ENCODE measurements around the gene ERF. TPM values are rescaled to one million over a fixed set of nuclear protein-coding genes. Genes with fewer than 3 reads are reported as not detected.

ERF gene
- total RNA-seq, 1 experiment from 2014 or later: 79.1 TPM

DNA sequence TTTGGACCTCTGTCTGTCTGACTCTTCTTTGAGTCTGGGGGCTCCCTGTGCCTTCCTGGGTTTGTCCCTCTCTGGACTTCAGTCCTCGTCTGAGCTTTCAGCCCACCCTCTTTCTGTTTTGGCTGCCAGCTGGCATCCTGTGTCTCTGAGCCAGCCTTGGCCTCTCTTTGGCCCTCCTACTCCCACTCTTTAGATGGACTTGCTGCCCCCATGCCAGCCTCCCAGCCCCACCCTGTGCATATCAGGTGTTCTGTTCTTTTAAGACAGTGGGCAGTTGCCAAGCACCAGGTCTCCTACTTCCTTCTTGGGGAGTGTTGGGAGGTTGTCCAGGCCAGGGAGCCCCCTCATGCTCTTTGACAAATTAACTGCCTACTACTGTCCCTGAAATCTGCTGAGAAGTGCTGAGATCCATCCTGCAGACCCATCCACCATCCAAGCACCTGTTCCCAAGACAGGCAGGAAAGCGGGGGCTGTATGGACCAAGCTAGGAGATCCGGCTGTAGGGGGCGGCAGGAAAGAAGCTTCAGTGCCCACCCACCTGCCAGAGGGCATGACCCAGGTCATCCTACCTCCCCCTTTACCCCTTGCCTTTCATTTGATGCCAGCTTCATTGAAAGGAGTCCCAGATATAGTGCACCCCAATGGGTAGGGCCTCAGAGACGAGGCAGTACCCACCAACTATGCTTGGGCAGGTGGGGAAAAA lies 23.7 kb upstream of the ERF start:
- Histone ChIP-seq H2AFZ (no peak overlapping the region), H3K4me3 (no peak overlapping the region), H3K36me3 (ENCODE audit: low read depth) (no peaks in the 10 kb centered on the region; the same call in 1 of the 2 replicates), H3K4me1 (replicated peaks; ENCODE audit: insufficient read depth) (peaks cover 35% of the 10 kb centered on the region), H3K4me2 (no peak overlapping the region), H3K9me3 (ENCODE audit: insufficient read depth, low read depth) (no peaks in the 10 kb centered on the region), H3K79me2 (ENCODE audit: low read depth) (no peaks in the 10 kb centered on the region), H3K27ac (no peak overlapping the region), H4K20me1 (ENCODE audit: insufficient read depth) (peaks cover 3% of the 10 kb centered on the region; the same call in 1 of the 2 replicates), H3F3A (ENCODE audit: insufficient read depth, low read depth) (peaks cover 33% of the 10 kb centered on the region; the same call in 1 of the 2 replicates), H3K27me3 (ENCODE audit: insufficient read depth, low read depth) (no peaks in the 10 kb centered on the region), H3K9me2 (ENCODE audit: insufficient read depth) (no peaks in the 10 kb centered on the region)
- POLR2A ChIA-PET (ENCODE audit: unreplicated experiment): no interaction called here
- CTCF ChIA-PET: interaction anchor here (1.6 kb wide), 1 partner anchor 32 kb away, joined by 7 read pairs; no protein-coding TSS in a partner anchor
- intact Hi-C loops (cut with micrococcal nuclease; ENCODE audit: unreplicated experiment): no loop called here
- BruUV-seq (replicated peaks): no TSS peak
- no peak for DNase-seq
- TF ChIP-seq EZH2 (IDR thresholded peaks at IDR 0.05; ENCODE audit: low read depth): no peak
- TF ChIP-seq, protein P1, sequence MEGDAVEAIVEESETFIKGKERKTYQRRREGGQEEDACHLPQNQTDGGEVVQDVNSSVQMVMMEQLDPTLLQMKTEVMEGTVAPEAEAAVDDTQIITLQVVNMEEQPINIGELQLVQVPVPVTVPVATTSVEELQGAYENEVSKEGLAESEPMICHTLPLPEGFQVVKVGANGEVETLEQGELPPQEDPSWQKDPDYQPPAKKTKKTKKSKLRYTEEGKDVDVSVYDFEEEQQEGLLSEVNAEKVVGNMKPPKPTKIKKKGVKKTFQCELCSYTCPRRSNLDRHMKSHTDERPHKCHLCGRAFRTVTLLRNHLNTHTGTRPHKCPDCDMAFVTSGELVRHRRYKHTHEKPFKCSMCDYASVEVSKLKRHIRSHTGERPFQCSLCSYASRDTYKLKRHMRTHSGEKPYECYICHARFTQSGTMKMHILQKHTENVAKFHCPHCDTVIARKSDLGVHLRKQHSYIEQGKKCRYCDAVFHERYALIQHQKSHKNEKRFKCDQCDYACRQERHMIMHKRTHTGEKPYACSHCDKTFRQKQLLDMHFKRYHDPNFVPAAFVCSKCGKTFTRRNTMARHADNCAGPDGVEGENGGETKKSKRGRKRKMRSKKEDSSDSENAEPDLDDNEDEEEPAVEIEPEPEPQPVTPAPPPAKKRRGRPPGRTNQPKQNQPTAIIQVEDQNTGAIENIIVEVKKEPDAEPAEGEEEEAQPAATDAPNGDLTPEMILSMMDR (conservative IDR thresholded peaks at IDR 0.05): no peak

DNA sequence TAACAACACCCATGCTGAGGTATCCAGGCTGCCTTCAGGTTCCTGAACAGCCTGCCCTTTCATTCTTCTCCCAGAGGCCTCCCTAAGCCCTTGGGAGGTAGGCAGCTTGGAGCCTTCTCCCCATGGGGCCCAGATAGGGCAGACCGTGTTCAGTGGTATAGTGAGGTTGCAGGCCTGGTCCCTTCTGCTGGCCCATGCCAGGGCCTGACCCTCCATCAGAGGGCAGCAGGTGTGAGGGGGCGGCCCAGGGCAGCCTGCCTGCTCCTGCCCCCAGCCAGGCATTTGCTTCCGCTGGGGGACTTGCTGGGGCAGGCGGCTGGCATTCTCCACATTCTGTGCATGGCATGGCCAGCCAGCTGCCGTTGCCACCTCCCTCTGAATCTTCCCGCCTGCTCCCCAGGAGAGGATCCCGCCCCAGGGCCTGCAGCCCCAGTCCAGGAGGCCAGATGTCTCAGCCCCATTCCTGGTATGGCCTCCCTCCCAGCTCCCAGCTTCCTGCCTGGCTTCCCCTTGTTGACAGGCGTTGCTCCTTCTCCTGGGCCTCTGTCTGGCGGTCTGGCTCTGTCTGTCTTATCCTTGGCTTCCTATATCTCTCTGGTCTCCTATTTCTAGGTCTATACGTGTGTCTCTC lies 23.0 kb upstream of the ERF start:
- H3K4me2 ChIP-seq: no peak overlapping the region
- no peaks in the 10 kb centered on the region for H3K9me3 ChIP-seq (ENCODE audit: insufficient read depth, low read depth)
- H3K4me3 ChIP-seq: no peak overlapping the region
- BruUV-seq (replicated peaks): no TSS peak
- H3K36me3 ChIP-seq (ENCODE audit: low read depth): no peaks in the 10 kb centered on the region; the same call in 1 of the 2 replicates
- ChIA-PET POLR2A (ENCODE audit: unreplicated experiment) (interaction anchor here (0.6 kb wide), 1 partner anchor 12 kb away, joined by 4 read pairs; no protein-coding TSS in a partner anchor), CTCF (no interaction called here)
- H3K27ac ChIP-seq: no peak overlapping the region
- intact Hi-C loops (cut with micrococcal nuclease; ENCODE audit: unreplicated experiment): no loop called here
- no peak overlapping the region for H2AFZ ChIP-seq
- no peaks in the 10 kb centered on the region for H3K27me3 ChIP-seq (ENCODE audit: insufficient read depth, low read depth)
- TF ChIP-seq, protein P1 (conservative IDR thresholded peaks at IDR 0.05): no peak
- no peak for TF ChIP-seq EZH2 (IDR thresholded peaks at IDR 0.05; ENCODE audit: low read depth)
- no peaks in the 10 kb centered on the region for H3K9me2 ChIP-seq (ENCODE audit: insufficient read depth)
- H4K20me1 ChIP-seq (ENCODE audit: insufficient read depth): no peaks in the 10 kb centered on the region; the same call in 1 of the 2 replicates
- DNase-seq: peak in 1 of 2 experiments; percentile 74
- no peaks in the 10 kb centered on the region for H3K79me2 ChIP-seq (ENCODE audit: low read depth)
- H3F3A ChIP-seq (ENCODE audit: insufficient read depth, low read depth): peaks cover 28% of the 10 kb centered on the region; the same call in 1 of the 2 replicates
- peaks cover 29% of the 10 kb centered on the region for H3K4me1 ChIP-seq (replicated peaks; ENCODE audit: insufficient read depth)

DNA sequence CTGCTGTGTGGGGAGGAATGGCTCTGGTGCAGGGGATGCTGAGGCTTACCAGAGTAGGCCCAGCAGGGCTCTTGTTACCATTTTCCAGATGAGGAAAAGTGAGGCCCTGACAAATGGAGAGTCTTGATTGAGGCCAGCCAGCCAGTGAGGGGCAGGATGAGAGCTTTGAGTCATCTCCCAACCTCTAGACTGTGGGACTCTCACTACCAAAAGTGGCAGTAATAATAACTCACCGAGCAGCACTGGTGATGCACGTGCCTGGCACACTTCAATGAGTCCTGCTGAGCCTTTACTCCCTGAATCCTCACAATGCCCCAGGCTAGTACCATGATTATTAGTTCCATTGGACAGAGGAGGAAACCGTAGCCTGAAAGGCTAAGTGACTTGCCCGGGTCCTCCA lies 21.9 kb upstream of the ERF start:
- no peaks in the 10 kb centered on the region for H3K79me2 ChIP-seq (ENCODE audit: low read depth)
- no peaks in the 10 kb centered on the region for H3K9me3 ChIP-seq (ENCODE audit: insufficient read depth, low read depth)
- no peak overlapping the region for H2AFZ ChIP-seq
- H3F3A ChIP-seq (ENCODE audit: insufficient read depth, low read depth): peaks cover 20% of the 10 kb centered on the region; the same call in 1 of the 2 replicates
- no TSS peak for BruUV-seq (replicated peaks)
- no peaks in the 10 kb centered on the region for H3K27me3 ChIP-seq (ENCODE audit: insufficient read depth, low read depth)
- no peak overlapping the region for H3K27ac ChIP-seq
- TF ChIP-seq EZH2 (IDR thresholded peaks at IDR 0.05; ENCODE audit: low read depth): no peak
- TF ChIP-seq, protein P1 (conservative IDR thresholded peaks at IDR 0.05): no peak
- POLR2A ChIA-PET (ENCODE audit: unreplicated experiment): no interaction called here
- H3K4me2 ChIP-seq: no peak overlapping the region
- intact Hi-C loops (cut with micrococcal nuclease; ENCODE audit: unreplicated experiment): no loop called here
- CTCF ChIA-PET: interaction anchor here (0.6 kb wide), 1 partner anchor 26 kb away, joined by 8 read pairs; no protein-coding TSS in a partner anchor
- peaks cover 18% of the 10 kb centered on the region for H3K4me1 ChIP-seq (replicated peaks; ENCODE audit: insufficient read depth)
- no peak for DNase-seq
- no peaks in the 10 kb centered on the region for H3K9me2 ChIP-seq (ENCODE audit: insufficient read depth)
- H3K4me3 ChIP-seq: no peak overlapping the region
- H3K36me3 ChIP-seq (ENCODE audit: low read depth): no peaks in the 10 kb centered on the region; the same call in 1 of the 2 replicates
- H4K20me1 ChIP-seq (ENCODE audit: insufficient read depth): no peaks in the 10 kb centered on the region; the same call in 1 of the 2 replicates

Measured in PC-9 (cell line).